HepG2 (cell line): ENCODE results near the gene NFATC3. TPM values are rescaled to one million over a fixed set of nuclear protein-coding genes. Genes with fewer than 3 reads are reported as not detected.

Source experiments
- CBX1 ChIP-seq: IDR thresholded peaks from one replicate; pipeline ENCODE4 v1.6.1; 2016; ENCODE audit warnings: antibody characterized with exemption, low read depth
- KDM5B ChIP-seq: sonication (generic); formaldehyde crosslinking; IDR thresholded peaks from 2 replicates; pipeline ENCODE4 v1.4.0; 2020; ENCODE audit warnings: missing genetic modification reagents, mild to moderate bottlenecking, borderline replicate concordance
- ZNF354B ChIP-seq: sonication (generic); formaldehyde crosslinking; IDR thresholded peaks from 2 replicates; pipeline ENCODE4 v1.8.0; 2022; ENCODE audit warnings: mild to moderate bottlenecking, missing genetic modification reagents
- ZNF569 ChIP-seq: sonication (generic); formaldehyde crosslinking; IDR thresholded peaks from 2 replicates; pipeline ENCODE4 v1.5.0; 2020; ENCODE audit warnings: mild to moderate bottlenecking, missing genetic modification reagents, moderate library complexity, borderline replicate concordance
- ZNF605 ChIP-seq: sonication (generic); formaldehyde crosslinking; IDR thresholded peaks from 2 replicates; pipeline ENCODE4 v1.8.0; 2022; ENCODE audit warnings: mild to moderate bottlenecking, missing genetic modification reagents
- ZNF713 ChIP-seq: sonication (generic); formaldehyde crosslinking; IDR thresholded peaks from 2 replicates; pipeline ENCODE4 v1.4.0; 2020; ENCODE audit warnings: mild to moderate bottlenecking, missing genetic modification reagents
- polyA plus RNA-seq, 8 experiments: library from polyadenylated mRNA; depleted of rRNA in 3 of 8; stranded (reverse) in 7 of 8; unstranded in 1 of 8; fragments of >200 nt; fragmentation: Illumina TruSeq in 4 of 8; extraction: Trizol in 4 of 8; gene quantifications; 2 replicates each; pipeline versions ENCODE4 v1.2.1 to v1.2.3, GENCODE V29; 2011 to 2016; ENCODE audit warnings: low read depth in 4 of 8, missing spikeins in 1 of 8, mixed read lengths in 1 of 8; ENCODE audit not compliant: insufficient read depth in 1 of 8
- total RNA-seq, 5 experiments: library from RNA; depleted of rRNA; stranded (reverse); fragments of >200 nt; fragmentation: Illumina TruSeq; extraction: Trizol; gene quantifications; 2 replicates each; pipeline ENCODE4 v1.2.3, GENCODE V29; 2016; ENCODE audit warnings: low read depth in 1 of 5
- TF ChIP-seq, protein P1 (sequence below): sonication (generic); formaldehyde crosslinking; IDR thresholded peaks from 2 replicates; pipeline ENCODE4 v1.5.0; 2020; ENCODE audit warnings: missing genetic modification reagents, mild to moderate bottlenecking, borderline replicate concordance
- TF ChIP-seq, protein P2 (sequence below): sonication (generic); formaldehyde crosslinking; IDR thresholded peaks from 2 replicates; pipeline ENCODE4 v1.5.1; 2020; ENCODE audit warnings: mild to moderate bottlenecking, missing genetic modification reagents, borderline replicate concordance
- TF ChIP-seq, protein P3 (sequence below): sonication (generic); formaldehyde crosslinking; IDR thresholded peaks from 2 replicates; pipeline ENCODE4 v1.4.0; 2020; ENCODE audit warnings: mild to moderate bottlenecking, missing genetic modification reagents
- TF ChIP-seq, protein P4 (sequence below): sonication (generic); formaldehyde crosslinking; IDR thresholded peaks from 2 replicates; pipeline ENCODE4 v1.4.0; 2020; ENCODE audit warnings: missing genetic modification reagents, mild to moderate bottlenecking, borderline replicate concordance

The NFATC3 gene
- total and polyA plus RNA-seq, 2 of the 13 experiments (the other 11 are each of a cell fraction or from before 2014, with no cell fraction given) = 52.6 to 62.7 TPM

DNA sequence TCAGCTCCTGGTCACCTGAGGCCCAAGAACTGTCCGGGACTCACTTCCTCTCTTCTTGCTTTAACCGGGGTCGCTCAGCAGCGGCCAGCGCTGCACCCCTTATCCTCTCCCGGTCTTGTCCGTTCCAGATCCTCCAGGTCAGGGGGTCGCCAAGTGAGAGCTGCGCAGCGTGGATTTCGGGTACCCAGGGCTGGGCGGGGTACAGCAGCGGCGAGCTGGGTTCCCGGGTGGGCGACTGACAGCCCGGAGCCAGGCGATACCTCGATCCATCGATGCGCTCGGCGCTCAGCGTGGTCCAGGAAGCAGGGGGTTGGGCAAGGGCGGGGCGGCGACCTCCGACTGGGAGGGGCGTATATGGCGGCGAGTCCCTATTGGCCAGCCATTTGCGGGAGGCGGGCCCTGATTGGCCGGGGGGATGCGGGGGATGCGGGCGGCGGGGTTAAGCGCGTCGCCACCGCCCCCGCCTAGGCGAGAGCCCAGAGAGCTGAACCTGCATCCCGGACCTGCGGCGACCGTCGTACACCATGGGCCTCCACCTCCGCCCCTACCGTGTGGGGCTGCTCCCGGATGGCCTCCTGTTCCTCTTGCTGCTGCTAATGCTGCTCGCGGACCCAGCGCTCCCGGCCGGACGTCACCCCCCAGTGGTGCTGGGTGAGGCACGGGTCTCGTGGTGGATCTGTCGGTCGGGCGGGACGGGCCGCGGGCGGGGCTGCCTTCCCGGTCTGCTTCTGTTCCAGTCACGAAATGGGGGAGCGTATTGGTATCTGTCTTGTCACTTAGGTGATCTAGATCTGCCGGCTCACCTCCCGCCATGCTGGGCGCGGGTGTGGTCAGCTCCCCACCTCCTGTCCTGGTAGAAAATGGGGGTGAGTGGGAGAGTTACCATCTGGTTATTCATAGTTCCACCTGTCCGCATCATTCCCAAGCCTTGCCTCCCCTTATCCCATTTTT is 160.0 kb downstream of the NFATC3 start, which contains the start of gene PLA2G15 (continued):
- TF ChIP-seq, protein P1, sequence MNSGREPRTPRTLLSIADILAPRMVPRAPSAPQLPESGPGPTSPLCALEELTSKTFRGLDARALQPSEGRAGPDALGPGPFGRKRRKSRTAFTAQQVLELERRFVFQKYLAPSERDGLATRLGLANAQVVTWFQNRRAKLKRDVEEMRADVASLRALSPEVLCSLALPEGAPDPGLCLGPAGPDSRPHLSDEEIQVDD = peak; percentile 63; the same call in 1 of the 2 replicates
- TF ChIP-seq, protein P2, sequence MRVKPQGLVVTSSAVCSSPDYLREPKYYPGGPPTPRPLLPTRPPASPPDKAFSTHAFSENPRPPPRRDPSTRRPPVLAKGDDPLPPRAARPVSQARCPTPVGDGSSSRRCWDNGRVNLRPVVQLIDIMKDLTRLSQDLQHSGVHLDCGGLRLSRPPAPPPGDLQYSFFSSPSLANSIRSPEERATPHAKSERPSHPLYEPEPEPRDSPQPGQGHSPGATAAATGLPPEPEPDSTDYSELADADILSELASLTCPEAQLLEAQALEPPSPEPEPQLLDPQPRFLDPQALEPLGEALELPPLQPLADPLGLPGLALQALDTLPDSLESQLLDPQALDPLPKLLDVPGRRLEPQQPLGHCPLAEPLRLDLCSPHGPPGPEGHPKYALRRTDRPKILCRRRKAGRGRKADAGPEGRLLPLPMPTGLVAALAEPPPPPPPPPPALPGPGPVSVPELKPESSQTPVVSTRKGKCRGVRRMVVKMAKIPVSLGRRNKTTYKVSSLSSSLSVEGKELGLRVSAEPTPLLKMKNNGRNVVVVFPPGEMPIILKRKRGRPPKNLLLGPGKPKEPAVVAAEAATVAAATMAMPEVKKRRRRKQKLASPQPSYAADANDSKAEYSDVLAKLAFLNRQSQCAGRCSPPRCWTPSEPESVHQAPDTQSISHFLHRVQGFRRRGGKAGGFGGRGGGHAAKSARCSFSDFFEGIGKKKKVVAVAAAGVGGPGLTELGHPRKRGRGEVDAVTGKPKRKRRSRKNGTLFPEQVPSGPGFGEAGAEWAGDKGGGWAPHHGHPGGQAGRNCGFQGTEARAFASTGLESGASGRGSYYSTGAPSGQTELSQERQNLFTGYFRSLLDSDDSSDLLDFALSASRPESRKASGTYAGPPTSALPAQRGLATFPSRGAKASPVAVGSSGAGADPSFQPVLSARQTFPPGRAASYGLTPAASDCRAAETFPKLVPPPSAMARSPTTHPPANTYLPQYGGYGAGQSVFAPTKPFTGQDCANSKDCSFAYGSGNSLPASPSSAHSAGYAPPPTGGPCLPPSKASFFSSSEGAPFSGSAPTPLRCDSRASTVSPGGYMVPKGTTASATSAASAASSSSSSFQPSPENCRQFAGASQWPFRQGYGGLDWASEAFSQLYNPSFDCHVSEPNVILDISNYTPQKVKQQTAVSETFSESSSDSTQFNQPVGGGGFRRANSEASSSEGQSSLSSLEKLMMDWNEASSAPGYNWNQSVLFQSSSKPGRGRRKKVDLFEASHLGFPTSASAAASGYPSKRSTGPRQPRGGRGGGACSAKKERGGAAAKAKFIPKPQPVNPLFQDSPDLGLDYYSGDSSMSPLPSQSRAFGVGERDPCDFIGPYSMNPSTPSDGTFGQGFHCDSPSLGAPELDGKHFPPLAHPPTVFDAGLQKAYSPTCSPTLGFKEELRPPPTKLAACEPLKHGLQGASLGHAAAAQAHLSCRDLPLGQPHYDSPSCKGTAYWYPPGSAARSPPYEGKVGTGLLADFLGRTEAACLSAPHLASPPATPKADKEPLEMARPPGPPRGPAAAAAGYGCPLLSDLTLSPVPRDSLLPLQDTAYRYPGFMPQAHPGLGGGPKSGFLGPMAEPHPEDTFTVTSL (CRISPR knock-in tag) = no peak
- TF ChIP-seq ZNF713 (CRISPR knock-in tag) = no peak
- no peak for TF ChIP-seq ZNF569 (CRISPR knock-in tag)
- TF ChIP-seq, protein P3, sequence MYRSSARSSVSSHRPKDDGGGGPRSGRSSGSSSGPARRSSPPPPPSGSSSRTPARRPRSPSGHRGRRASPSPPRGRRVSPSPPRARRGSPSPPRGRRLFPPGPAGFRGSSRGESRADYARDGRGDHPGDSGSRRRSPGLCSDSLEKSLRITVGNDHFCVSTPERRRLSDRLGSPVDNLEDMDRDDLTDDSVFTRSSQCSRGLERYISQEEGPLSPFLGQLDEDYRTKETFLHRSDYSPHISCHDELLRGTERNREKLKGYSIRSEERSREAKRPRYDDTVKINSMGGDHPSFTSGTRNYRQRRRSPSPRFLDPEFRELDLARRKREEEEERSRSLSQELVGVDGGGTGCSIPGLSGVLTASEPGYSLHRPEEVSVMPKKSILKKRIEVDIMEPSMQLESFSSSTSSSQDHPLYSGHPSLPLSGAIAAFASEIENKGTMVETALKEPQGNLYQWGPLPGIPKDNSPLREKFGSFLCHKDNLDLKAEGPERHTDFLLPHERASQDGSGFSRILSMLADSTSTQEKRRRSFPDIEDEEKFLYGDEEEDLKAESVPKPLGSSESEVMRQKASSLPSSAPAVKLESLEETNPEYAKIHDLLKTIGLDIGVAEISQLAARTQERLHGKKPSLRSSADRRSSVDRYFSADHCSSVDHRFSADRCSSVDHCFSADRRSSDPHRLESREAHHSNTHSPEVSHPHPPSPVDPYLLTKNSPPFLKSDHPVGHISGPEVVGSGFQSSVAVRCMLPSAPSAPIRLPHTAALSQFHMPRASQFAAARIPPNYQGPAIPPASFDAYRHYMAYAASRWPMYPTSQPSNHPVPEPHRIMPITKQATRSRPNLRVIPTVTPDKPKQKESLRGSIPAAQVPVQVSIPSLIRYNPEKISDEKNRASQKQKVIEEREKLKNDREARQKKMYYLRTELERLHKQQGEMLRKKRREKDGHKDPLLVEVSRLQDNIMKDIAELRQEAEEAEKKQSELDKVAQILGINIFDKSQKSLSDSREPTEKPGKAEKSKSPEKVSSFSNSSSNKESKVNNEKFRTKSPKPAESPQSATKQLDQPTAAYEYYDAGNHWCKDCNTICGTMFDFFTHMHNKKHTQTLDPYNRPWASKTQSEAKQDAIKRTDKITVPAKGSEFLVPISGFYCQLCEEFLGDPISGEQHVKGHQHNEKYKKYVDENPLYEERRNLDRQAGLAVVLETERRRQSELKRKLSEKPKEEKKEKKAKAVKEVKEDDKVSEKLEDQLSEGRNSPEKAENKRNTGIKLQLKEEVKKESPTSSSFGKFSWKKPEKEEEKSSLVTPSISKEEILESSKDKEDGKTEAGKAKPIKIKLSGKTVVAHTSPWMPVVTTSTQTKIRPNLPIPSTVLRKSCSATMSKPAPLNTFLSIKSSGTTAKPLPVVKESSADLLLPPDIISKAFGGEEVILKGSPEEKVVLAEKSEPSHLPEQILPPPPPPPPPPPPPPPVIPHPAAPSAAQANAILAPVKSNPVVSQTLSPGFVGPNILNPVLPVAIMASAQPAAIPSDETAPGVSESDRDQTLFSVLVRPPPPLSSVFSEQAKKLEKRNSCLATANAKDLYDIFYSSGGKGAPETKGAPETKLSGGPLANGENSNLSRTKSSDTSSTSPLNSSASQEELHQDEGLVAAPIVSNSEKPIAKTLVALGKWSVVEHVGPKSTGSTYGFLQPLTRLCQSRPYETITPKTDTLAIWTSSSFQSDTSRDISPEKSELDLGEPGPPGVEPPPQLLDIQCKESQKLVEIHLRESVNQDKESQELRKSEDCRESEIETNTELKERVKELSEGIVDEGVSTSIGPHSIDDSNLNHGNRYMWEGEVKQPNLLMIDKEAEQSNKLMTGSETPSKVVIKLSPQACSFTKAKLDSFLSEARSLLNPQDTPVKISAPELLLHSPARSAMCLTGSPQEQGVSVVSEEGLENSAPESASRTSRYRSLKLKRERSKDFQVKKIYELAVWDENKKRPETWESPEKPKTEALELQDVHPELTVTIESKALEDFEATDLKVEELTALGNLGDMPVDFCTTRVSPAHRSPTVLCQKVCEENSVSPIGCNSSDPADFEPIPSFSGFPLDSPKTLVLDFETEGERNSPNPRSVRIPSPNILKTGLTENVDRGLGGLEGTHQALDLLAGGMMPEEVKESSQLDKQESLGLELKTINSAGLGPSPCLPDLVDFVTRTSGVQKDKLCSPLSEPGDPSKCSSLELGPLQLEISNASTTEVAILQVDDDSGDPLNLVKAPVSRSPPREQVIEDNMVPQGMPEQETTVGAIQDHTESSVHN (CRISPR knock-in tag) = no peak; the same call in 1 of the 2 replicates
- TF ChIP-seq ZNF605 (CRISPR knock-in tag) = peak; percentile 22; the same call in 1 of the 2 replicates
- no peak for TF ChIP-seq ZNF354B (CRISPR knock-in tag)
- TF ChIP-seq CBX1 = peak; percentile 87
- TF ChIP-seq KDM5B (CRISPR knock-in tag) = peak; percentile 87
- TF ChIP-seq, protein P4, sequence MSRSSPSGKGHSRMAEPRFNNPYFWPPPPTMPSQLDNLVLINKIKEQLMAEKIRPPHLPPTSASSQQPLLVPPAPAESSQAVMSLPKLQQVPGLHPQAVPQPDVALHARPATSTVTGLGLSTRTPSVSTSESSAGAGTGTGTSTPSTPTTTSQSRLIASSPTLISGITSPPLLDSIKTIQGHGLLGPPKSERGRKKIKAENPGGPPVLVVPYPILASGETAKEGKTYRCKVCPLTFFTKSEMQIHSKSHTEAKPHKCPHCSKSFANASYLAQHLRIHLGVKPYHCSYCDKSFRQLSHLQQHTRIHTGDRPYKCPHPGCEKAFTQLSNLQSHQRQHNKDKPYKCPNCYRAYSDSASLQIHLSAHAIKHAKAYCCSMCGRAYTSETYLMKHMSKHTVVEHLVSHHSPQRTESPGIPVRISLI (CRISPR knock-in tag) = 0 out of 2 replicates have a peak, but pooled peaks have one; percentile 48
